Stimulated activated CD4-positive, alpha-beta T cell treated with anti-CD3 and anti-CD28 coated beads, TNF-alpha, amount 100 ng/mL, for 48 hours (primary cell): ENCODE results near the gene MCCC2.
A peak's percentile ranks its signal among the peaks of the same experiment; 100 is the strongest.
"Not testable (repeated sequence)": the region's sequence is repeated elsewhere in the genome, so short reads cannot be mapped to it uniquely, and the experiment has no call there.

ENCODE experiments used
- DNase-seq, 3 donors: peaks; one replicate each; pipeline ENCODE4 v3.0.0-alpha.2; 2020; ENCODE audit warnings: low read depth in 3 of 3

Gene MCCC2

GRCh38 chr5:71597001-71597400 lies 9.9 kb downstream of the MCCC2 start:
- DNase-seq: no peak

GRCh38 chr5:71600783-71601182 lies 13.6 kb downstream of the MCCC2 start:
- DNase-seq: no peak

DNA sequence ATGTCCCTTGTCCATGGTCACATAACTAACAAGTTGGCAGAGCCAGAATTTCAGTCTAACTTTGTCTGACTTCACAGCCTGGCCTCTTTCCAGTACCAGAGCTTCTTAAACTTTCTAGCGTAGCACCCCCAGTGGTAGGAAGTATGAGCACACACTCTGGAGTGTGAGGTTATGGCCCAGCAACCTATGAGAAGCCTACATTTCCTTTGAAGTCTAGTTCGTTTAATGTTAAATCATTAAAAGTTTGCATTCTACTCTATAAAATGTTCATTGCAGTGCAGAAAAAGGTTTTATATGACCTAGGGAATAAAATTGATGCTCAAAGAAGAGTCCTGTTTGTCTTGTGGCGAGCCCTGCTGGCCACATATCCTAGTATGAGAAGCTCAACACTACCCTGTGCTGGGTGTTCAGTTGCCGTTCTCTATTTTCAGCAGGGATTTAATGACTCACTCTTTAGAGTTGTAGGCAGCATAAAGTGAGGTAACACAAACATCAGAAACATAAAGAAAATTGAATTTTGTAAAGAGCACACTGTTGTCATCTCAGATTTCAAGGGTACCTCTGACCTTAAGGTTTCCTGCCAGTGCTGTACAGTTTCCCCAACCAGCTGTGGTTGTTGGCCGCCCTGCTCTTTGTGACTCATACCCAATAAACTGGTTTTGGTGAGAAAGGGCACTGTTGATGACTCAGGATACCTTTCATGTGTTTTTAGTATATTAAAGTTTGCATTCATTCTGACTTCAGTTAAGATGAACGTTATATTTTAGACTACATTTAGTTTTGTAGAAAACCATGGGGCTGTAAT lies 14.3 kb downstream of the MCCC2 start:
- DNase-seq: peak; percentile 43 to 75 (median 43)

DNA sequence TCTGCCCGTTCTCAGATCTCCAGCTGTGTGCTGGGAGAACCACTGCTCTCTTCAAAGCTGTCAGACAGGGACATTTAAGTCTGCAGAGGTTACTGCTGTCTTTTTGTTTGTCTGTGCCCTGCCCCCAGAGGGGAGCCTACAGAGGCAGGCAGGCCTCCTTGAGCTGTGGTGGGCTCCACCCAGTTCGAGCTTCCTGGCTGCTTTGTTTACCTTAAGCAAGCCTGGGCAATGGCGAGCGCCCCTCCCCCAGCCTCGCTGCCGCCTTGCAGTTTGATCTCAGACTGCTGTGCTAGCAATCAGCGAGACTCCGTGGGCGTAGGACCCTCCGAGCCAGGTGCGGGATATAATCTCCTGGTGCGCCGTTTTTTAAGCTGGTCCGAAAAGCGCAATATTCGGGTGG lies 22.8 kb downstream of the MCCC2 start:
- DNase-seq: not testable (repeated sequence)

- no peak for DNase-seq
Measured at GRCh38 chr5:71615809-71616208, 28.7 kb downstream of the MCCC2 start.

GRCh38 chr5:71620630-71621029 lies 33.5 kb downstream of the MCCC2 start:
- DNase-seq: no peak

- DNase-seq: no peak
Measured at GRCh38 chr5:71621268-71621667, 34.1 kb downstream of the MCCC2 start.

DNA sequence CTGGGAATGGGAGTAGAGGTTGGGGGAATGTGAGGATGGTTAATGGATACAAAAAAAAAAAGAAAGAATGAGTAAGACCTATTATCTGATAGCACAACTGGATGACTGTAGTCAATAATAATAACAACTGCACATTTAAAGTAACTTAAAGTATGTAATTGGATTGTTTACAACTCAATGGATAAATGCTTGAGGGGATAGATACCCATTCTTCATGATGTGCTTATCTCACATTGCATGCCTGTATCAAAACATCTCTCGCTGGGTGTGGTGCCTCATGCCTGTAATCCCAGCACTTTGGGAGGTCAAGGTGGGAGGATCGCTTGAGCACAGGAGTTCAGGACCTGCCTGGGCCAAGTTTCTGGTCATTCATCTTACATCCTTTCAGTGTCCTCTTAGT lies 34.6 kb downstream of the MCCC2 start:
- DNase-seq: no peak

GRCh38 chr5:71623221-71623794 lies 36.2 kb downstream of the MCCC2 start:
- DNase-seq: no peak

GRCh38 chr5:71629950-71630349 lies 42.8 kb downstream of the MCCC2 start:
- no peak for DNase-seq

- no peak for DNase-seq
Measured at GRCh38 chr5:71631070-71631469, 43.9 kb downstream of the MCCC2 start.

DNA sequence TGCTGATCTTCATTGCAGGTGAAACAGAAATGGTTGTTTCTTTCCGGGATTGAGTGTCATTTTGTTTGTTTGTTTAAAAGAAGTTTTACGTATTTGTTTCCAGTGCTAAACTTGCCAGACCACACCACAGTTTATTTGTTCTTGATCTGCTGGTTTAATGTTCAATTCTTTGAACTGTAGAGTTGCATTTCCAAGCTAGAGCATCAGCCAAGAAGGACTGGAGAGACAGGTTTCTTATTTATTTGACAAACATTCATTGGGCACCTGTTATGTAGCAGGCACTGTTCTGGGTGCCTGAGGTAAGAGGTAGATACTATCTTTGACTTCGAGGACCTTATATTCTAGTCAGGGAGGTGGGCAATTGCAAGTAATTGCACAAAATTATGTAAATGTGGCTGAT lies 45.0 kb downstream of the MCCC2 start:
- DNase-seq: no peak

DNA sequence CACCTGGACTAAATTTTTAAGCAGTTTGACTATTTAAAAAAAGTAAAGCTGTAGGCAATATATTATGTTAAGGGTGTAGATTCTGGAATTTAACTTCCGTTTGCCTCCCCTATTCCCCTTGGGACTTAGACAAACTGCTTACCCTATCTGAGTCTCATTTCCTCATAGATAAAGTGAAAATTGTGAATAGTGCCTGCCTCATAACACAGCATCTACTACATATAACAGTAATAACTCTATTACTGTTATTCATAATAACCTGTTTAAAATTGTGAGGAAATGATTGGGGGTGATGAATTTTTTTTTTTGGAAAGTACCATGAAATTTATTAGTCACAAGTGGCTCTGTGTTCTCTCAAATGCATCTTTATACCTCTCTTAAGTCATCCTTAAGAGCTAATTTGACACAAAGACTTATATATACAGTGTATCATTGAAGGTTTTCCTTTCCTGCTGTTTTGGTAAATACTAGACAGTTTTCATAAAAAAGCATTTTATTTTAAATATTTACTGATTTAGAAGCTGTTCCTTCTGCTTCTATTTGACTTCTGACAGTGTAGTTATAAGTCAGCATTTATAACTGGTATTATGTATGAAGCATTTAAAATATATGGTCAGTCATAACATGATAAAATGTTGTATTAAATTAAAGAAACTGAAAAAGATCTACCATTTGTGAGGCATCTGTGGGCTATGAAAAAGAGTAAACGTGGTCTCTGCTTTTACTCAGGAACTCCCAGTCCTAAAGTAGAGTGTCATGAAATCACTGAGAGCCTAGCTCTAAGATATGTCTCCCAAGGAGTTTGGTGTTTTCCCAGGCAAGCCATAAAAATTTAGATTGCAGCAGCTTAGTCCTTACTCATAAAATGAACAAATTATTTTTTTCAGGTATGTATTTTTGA lies 46.4 kb downstream of the MCCC2 start:
- no peak for DNase-seq

DNA sequence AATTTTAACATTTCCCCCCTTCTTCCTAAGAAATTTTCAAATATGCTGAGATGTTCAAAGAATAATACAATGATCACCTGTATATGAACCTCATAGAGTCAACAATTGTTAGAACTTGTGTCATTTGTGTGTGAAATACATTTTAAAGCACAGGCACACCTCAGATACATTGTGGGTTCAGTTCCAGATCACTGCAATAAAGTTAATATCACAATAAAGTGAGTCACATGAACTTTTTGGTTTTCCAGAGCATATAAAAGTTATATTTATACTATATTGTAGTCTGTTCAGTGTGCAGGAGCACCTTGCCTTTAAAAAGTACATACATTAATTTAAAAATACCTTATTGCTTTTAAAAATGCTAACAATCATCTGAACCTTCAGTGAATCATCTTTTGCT lies 50.0 kb downstream of the MCCC2 start:
- no peak for DNase-seq

GRCh38 chr5:71640408-71640807 lies 53.3 kb downstream of the MCCC2 start:
- DNase-seq: no peak

DNA sequence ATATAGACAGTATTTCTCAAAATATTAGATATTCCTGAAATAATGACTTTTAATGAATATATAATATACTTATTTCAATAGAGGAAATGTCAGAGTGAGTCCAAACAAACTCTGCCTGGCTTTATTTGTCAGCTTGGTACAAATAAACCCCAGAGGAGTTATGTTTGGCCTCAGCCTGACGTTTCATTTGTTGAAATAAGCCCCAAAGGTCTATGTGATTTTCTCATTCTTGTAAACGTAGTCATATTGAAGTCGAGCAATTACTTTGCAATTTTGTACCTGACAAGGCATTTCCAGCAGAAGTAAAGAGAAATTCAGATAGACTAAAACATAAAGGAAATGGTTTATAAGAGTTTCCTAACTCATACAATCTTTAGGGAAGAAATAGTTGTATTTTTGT lies 57.9 kb downstream of the MCCC2 start:
- no peak for DNase-seq

- not testable (repeated sequence) for DNase-seq
Measured at GRCh38 chr5:71650940-71651339, 63.8 kb downstream of the MCCC2 start.

DNA sequence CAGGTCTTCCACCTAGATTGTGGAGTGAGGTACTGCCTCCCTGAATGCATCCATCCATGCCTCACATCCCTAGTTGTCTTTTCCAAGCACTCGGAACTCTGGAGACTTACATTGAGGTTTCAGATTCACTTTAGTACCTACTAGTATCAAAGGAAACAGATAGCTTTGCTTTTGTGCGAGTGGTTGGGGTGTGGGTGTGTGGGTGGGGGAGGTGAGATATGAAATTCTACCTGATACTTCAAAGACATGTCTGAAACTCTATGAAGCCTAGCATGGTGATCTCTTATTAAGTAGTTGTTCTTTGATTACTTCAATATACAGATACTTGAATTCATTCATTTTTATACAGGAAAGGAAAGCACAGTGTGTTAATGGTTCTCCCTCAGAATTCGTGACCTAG lies 64.4 kb downstream of the MCCC2 start:
- DNase-seq: peak in 2 of 3 donors; percentile 33 to 38

GRCh38 chr5:71652349-71652748 lies 65.2 kb downstream of the MCCC2 start:
- no peak for DNase-seq

GRCh38 chr5:71652803-71653543 lies 65.8 kb downstream of the MCCC2 start:
- no peak for DNase-seq

DNA sequence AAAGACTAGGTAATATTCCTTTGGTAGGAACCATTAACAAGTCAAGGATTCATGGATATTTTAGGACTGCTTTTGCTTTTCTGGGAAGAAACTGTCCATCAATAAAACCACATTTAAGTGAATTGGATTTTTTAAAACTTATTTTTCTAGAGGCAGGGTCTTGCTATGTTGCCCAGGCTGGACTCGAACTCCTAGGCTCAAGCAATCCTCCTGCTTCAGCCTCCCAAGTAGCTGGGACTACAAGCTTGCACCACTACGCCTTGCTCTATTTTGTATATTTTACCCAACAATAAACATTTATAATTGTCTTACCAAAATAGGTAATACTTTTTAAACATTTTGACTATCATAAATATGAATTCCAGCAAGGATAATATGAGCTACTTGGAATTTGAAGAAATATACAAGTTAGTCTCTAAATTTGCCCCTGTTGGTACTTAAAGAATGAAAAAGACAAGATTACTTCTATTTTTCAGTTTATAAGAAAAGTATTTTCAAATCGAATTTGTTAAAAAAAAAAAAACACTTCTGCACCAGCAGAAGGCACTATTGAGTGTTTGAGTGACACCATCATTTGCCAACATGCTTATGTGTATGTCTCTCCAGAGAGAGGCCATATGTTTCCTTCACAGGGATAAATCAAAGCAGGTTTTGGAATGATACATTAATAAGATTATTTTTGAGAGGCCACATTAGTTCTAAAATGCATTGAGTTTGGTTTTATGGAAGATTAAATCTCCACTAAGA lies 71.9 kb downstream of the MCCC2 start:
- no peak for DNase-seq
